Glutamatergic neuron (in vitro differentiated cells): ENCODE measurements around the gene AP5Z1. TPM values are rescaled to one million over a fixed set of nuclear protein-coding genes. Genes with fewer than 3 reads are reported as not detected.

Experiments used
- DNase-seq: peaks from one replicate; pipeline ENCODE4 v3.0.0; 2022
- H3K27ac Mint-ChIP-seq: one replicate; pipeline ENCODE4 v1.8.0; 2020; ENCODE audit warnings: mild to moderate bottlenecking, mixed read lengths, inconsistent platforms; ENCODE audit not compliant: unreplicated experiment
- H3K27me3 Mint-ChIP-seq: one replicate; pipeline ENCODE4 v1.8.0; 2020; ENCODE audit warnings: mild to moderate bottlenecking, moderate library complexity, mixed read lengths, inconsistent platforms; ENCODE audit not compliant: unreplicated experiment
- H3K36me3 Mint-ChIP-seq: one replicate; pipeline ENCODE4 v1.8.0; 2020; ENCODE audit warnings: mild to moderate bottlenecking, mixed read lengths, inconsistent platforms; ENCODE audit not compliant: unreplicated experiment
- H3K4me1 Mint-ChIP-seq: one replicate; pipeline ENCODE4 v1.8.0; 2020; ENCODE audit warnings: mild to moderate bottlenecking, low read depth, mixed read lengths, inconsistent platforms; ENCODE audit not compliant: unreplicated experiment
- H3K4me3 Mint-ChIP-seq: one replicate; pipeline ENCODE4 v1.8.0; 2020; ENCODE audit warnings: mild to moderate bottlenecking, mixed read lengths, inconsistent platforms; ENCODE audit not compliant: unreplicated experiment
- H3K9me3 Mint-ChIP-seq: one replicate; pipeline ENCODE4 v1.8.0; 2020; ENCODE audit warnings: mild to moderate bottlenecking, moderate library complexity, mixed read lengths, inconsistent platforms; ENCODE audit not compliant: unreplicated experiment
- CTCF ChIP-seq: fragments of 200-600 bp; sonication (generic); IDR thresholded peaks from one replicate; pipeline ENCODE4 v1.5.0; 2021; ENCODE audit not compliant: partially characterized antibody, unreplicated experiment
- total RNA-seq: library from RNA; stranded (reverse); fragmentation: NEBNext Ultra II Directional; extraction: Animal tissue kit (Norgen Biotek cat#: 25700); gene quantifications from one replicate; pipeline ENCODE4 v1.2.1, GENCODE V29; 2021; ENCODE audit not compliant: unreplicated experiment

AP5Z1 gene
- total RNA-seq, 1 donor from 2014 or later, result 49.8 TPM

- Mint-ChIP-seq H3K4me1 (peaks cover 9% of the 10 kb centered on the region), H3K4me3 (no peak overlapping the region), H3K27me3 (peaks cover 9% of the 10 kb centered on the region), H3K9me3 (peaks cover 4% of the 10 kb centered on the region), H3K36me3 (no peaks in the 10 kb centered on the region), H3K27ac (no peak overlapping the region)
- no peak for DNase-seq
- no peak for TF ChIP-seq CTCF
These were observed 4.5 kb upstream of the AP5Z1 start for GRCh38 chr7:4770886-4771285.

- peaks cover 9% of the 10 kb centered on the region for H3K4me1 Mint-ChIP-seq
- H3K9me3 Mint-ChIP-seq, result peaks cover 4% of the 10 kb centered on the region
- no peak for DNase-seq
- no peak overlapping the region for H3K4me3 Mint-ChIP-seq
- TF ChIP-seq CTCF, result no peak
- H3K27ac Mint-ChIP-seq, result no peak overlapping the region
- no peaks in the 10 kb centered on the region for H3K36me3 Mint-ChIP-seq
- H3K27me3 Mint-ChIP-seq, result peaks cover 12% of the 10 kb centered on the region
These were observed 3.7 kb upstream of the AP5Z1 start for GRCh38 chr7:4771737-4772136.

GRCh38 chr7:4772306-4772705 lies 3.1 kb upstream of the AP5Z1 start:
- no peak overlapping the region for H3K27ac Mint-ChIP-seq

GRCh38 chr7:4774007-4774406 lies 1.4 kb upstream of the AP5Z1 start:
- Mint-ChIP-seq H3K4me3 (peak overlapping the region; percentile 99), H3K9me3 (peaks cover 4% of the 10 kb centered on the region), H3K36me3 (no peaks in the 10 kb centered on the region)

More at GRCh38 chr7:4772306-4772705, 3.1 kb upstream of the AP5Z1 start:
- Mint-ChIP-seq H3K4me3 (no peak overlapping the region), H3K9me3 (peaks cover 4% of the 10 kb centered on the region), H3K27me3 (peaks cover 12% of the 10 kb centered on the region), H3K36me3 (no peaks in the 10 kb centered on the region), H3K4me1 (peaks cover 9% of the 10 kb centered on the region)
- no peak for DNase-seq
- no peak for TF ChIP-seq CTCF

More at GRCh38 chr7:4774007-4774406, 1.4 kb upstream of the AP5Z1 start:
- TF ChIP-seq CTCF, result no peak
- Mint-ChIP-seq H3K4me1 (peaks cover 9% of the 10 kb centered on the region), H3K27ac (no peak overlapping the region), H3K27me3 (peaks cover 14% of the 10 kb centered on the region)
- DNase-seq, result no peak
